Muscle of leg (tissue), 11 donors: Measurements from ENCODE around the gene KCNQ2. TPM values are rescaled to one million over a fixed set of nuclear protein-coding genes. Genes with fewer than 3 reads are reported as not detected.

ENCODE experiments used
- DNase-seq: peaks from one replicate; pipeline ENCODE4 v3.0.0; 2013
- H3K27ac ChIP-seq: one replicate; pipeline ENCODE4 v1.5.1; 2013; ENCODE audit warnings: mild to moderate bottlenecking, low read length, control low read depth
- H3K27me3 ChIP-seq: one replicate; pipeline ENCODE4 v1.6.1; 2013; ENCODE audit warnings: low read length; ENCODE audit not compliant: control insufficient read depth, insufficient read depth
- H3K36me3 ChIP-seq: one replicate; pipeline ENCODE4 v1.6.1; 2013; ENCODE audit warnings: low read length; ENCODE audit not compliant: control insufficient read depth, insufficient read depth
- H3K4me1 ChIP-seq: one replicate; pipeline ENCODE4 v1.6.1; 2013; ENCODE audit warnings: low read length; ENCODE audit not compliant: control insufficient read depth, insufficient read depth
- H3K4me3 ChIP-seq: one replicate; pipeline ENCODE4 v1.5.1; 2013; ENCODE audit warnings: low read length, control low read depth
- H3K9me3 ChIP-seq: replicated peaks from 2 replicates; pipeline ENCODE4 v1.6.1; 2013; ENCODE audit warnings: low read depth, low read length; ENCODE audit not compliant: control insufficient read depth
- WGBS: methylation state at CpG from one replicate; pipeline ENCODE4 v1.1.5; 2013; ENCODE audit warnings: missing lambda C conversion rate; ENCODE audit not compliant: insufficient coverage; 5-methylcytosine and 5-hydroxymethylcytosine counted together
- polyA plus RNA-seq, 8 donors: library from polyadenylated mRNA; unstranded; fragments of 120-200 nt; gene quantifications; one replicate each; pipeline versions ENCODE4 v1.2.1 to v1.2.3, GENCODE V29; 2013; ENCODE audit warnings: inconsistent platforms in 1 of 8, low replicate concordance in 1 of 8; ENCODE audit not compliant: insufficient read length in 8 of 8, insufficient read depth in 1 of 8
- total RNA-seq: library from RNA; stranded (reverse); fragments of 120-200 nt; gene quantifications from one replicate; pipeline ENCODE4 v1.2.4, GENCODE V29; 2013

KCNQ2 gene
- total and polyA plus RNA-seq, 9 donors = 2.9 to 11.5 (median 6.7) TPM

- Histone ChIP-seq H3K27me3 (peaks cover 49% of the 10 kb centered on the region), H3K36me3 (no peaks in the 10 kb centered on the region), H3K4me1 (peaks cover 12% of the 10 kb centered on the region), H3K9me3 (no peaks in the 10 kb centered on the region), H3K27ac (no peak overlapping the region), H3K4me3 (no peak overlapping the region)
- 45% methylated on average over 10 of the region's 12 CpGs for WGBS
- DNase-seq = peak; percentile 24
Measured at GRCh38 chr20:63378626-63379025, 93.8 kb downstream of the KCNQ2 start.

DNA sequence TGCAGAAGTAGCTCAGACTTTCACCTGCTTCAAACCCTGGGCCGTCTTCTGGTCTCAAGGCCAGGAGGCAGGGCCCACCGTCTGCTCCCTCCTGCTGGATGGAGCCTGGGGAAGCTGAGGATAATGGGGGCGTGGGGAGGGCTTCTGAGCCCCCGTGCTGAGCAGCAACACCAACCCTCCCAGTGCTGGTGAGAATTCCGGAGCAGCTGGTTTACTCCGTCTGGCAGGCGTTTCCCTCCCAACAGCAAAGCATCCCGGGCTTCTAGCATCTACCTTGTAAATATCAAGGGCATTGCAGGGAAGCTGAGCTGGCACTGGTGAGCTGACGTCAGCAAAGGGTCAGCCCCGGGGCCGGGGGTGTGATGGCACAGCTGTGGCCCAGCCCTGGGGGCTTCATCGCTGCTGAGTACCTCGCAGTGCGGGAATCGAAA is 94.5 kb downstream of the KCNQ2 start:
- no peak for DNase-seq
- peaks cover 50% of the 10 kb centered on the region for H3K27me3 ChIP-seq
- H3K4me1 ChIP-seq = peaks cover 12% of the 10 kb centered on the region
- H3K36me3 ChIP-seq = no peaks in the 10 kb centered on the region
- WGBS = 22% methylated on average over 14 of the region's 15 CpGs
- no peak overlapping the region for H3K4me3 ChIP-seq
- no peak overlapping the region for H3K27ac ChIP-seq
- no peaks in the 10 kb centered on the region for H3K9me3 ChIP-seq

- no peak overlapping the region for H3K27ac ChIP-seq
- H3K36me3 ChIP-seq = no peaks in the 10 kb centered on the region
- DNase-seq = no peak
- H3K9me3 ChIP-seq = no peaks in the 10 kb centered on the region
- peaks cover 52% of the 10 kb centered on the region for H3K27me3 ChIP-seq
- H3K4me3 ChIP-seq = no peak overlapping the region
- peaks cover 12% of the 10 kb centered on the region for H3K4me1 ChIP-seq
- 4% methylated on average over 29 of the region's 32 CpGs for WGBS
Measured at GRCh38 chr20:63377256-63377941, 95.1 kb downstream of the KCNQ2 start.

- WGBS = 47% methylated on average over 15 of the region's 31 CpGs
- Histone ChIP-seq H3K27me3 (peaks cover 51% of the 10 kb centered on the region), H3K4me1 (peaks cover 10% of the 10 kb centered on the region), H3K27ac (no peak overlapping the region), H3K9me3 (no peaks in the 10 kb centered on the region), H3K36me3 (no peaks in the 10 kb centered on the region), H3K4me3 (no peak overlapping the region)
- DNase-seq = no peak
Measured at GRCh38 chr20:63376283-63377250, 95.9 kb downstream of the KCNQ2 start.

DNA sequence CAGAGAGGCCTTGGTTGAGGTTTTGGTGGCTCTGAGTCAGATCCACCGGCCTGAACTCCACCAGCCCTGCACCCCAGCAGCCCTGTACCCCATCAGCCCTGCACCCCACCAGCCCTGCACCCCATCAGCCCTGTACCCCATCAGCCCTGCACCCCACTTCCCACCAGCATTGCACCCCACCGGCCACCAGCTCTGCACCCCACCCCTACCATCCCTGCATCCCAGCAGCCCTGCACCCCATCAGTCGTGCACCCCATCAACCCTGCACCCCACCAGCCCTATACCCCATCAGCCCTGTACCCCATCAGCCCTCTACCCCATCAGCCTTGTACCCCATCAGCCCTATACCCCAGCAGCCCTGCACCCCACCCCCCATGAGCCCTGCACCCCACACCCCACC is 97.0 kb downstream of the KCNQ2 start:
- no peak overlapping the region for H3K4me3 ChIP-seq
- H3K4me1 ChIP-seq = peaks cover 18% of the 10 kb centered on the region
- H3K36me3 ChIP-seq = no peaks in the 10 kb centered on the region
- no peak for DNase-seq
- WGBS = 75% methylated on average over 2 of the region's 3 CpGs
- no peaks in the 10 kb centered on the region for H3K9me3 ChIP-seq
- peaks cover 55% of the 10 kb centered on the region for H3K27me3 ChIP-seq
- H3K27ac ChIP-seq = no peak overlapping the region

- WGBS = 55% methylated on average over 8 of the region's 12 CpGs
- no peak for DNase-seq
- peaks cover 53% of the 10 kb centered on the region for H3K27me3 ChIP-seq
Measured at GRCh38 chr20:63374504-63374903, 98.0 kb downstream of the KCNQ2 start.

GRCh38 chr20:63373996-63374395 is 98.5 kb downstream of the KCNQ2 start:
- H3K27ac ChIP-seq = no peak overlapping the region
- peaks cover 21% of the 10 kb centered on the region for H3K4me1 ChIP-seq
- H3K9me3 ChIP-seq = no peaks in the 10 kb centered on the region
- DNase-seq = no peak
- no peaks in the 10 kb centered on the region for H3K36me3 ChIP-seq
- H3K4me3 ChIP-seq = no peak overlapping the region
- WGBS = 84% methylated on average over 11 of the region's 19 CpGs
- H3K27me3 ChIP-seq = peaks cover 53% of the 10 kb centered on the region

More at GRCh38 chr20:63374504-63374903, 98.0 kb downstream of the KCNQ2 start:
- H3K4me3 ChIP-seq = no peak overlapping the region
- no peaks in the 10 kb centered on the region for H3K36me3 ChIP-seq
- H3K4me1 ChIP-seq = peaks cover 21% of the 10 kb centered on the region
- no peak overlapping the region for H3K27ac ChIP-seq
- no peaks in the 10 kb centered on the region for H3K9me3 ChIP-seq

DNA sequence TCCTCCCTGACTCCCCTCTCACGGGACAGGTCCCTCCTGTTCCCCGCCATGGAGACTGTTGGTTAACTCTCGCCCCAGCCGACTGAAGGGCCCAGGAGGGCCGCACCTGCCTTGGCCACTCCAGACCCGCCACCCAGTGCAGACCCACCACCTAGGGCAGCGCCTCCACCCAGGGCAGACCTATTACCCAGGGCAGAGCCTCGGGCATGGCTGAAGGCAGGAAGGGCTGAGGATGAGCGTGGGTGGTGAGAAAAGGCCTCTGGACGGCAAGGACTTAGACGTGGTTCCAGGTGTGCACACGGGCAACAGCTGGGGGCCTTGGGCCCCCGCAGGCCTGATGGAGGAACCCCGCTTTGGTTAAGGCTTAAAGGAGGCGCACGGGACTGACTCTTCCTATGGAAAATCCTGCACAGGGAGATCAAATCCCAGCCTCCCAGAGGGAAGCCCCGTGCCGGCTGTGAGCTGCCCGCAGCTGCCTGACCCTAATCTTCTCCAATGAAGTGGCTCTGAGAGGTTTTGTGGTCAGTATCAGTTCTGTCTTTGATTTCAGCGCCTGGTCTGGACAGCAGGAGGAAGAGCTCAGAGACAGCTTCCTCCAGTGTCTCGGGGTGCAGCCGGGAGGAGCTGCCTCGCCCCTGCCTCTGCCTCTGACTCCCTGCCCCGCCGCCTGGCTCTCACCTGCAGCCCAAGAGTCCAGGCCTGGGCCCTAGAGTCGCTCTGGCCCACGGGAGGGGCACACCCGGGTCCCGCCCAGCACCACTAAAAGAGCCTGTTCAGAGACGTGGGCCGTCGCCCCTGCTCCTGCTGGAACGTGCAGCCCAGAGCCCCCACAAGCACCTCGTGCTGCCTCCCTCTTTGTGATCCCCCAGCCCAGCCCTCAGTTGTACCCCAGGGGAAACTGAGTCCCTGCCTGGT is 99.2 kb downstream of the KCNQ2 start:
- Histone ChIP-seq H3K27me3 (peaks cover 47% of the 10 kb centered on the region), H3K36me3 (no peaks in the 10 kb centered on the region), H3K27ac (no peak overlapping the region), H3K4me1 (peaks cover 24% of the 10 kb centered on the region), H3K4me3 (no peak overlapping the region), H3K9me3 (no peaks in the 10 kb centered on the region)
- no peak for DNase-seq
- 57% methylated on average over 25 of the region's 34 CpGs for WGBS

DNA sequence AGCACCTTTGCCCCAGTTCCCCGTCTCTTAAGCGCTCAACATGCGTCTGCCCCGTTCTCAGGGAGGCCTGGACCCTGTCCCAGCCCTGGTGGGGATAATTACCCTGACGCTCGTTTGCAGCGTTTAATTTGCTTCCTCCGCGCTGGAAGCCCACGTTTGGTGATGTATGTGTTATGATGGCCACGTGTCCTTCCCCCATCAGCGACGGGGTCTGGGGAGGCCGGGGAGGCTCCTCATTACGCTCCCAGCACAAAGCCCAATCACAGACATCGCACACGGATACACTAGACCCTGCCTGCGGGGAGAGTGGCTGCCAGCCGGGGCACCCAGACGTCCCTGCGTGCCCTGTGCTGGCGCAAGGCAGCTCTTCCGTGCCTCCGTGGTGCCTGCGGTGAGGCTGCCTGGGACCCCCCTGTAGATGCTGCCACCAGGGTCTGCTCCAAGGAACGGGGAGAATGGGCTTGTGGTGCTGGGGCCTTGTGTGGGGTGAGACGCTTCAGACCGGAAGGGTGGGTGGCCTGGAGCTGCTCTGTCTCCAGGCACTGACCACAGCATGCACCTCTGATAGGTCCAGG is 101.1 kb downstream of the KCNQ2 start:
- WGBS = 73% methylated on average over 16 of the region's 28 CpGs
- Histone ChIP-seq H3K4me3 (no peak overlapping the region), H3K9me3 (no peaks in the 10 kb centered on the region), H3K36me3 (no peaks in the 10 kb centered on the region), H3K27ac (no peak overlapping the region), H3K4me1 (peaks cover 17% of the 10 kb centered on the region), H3K27me3 (peaks cover 39% of the 10 kb centered on the region)
- DNase-seq = no peak
